Putamen (tissue), 1 donor: Measurements from ENCODE around the gene OBI1.

ENCODE experiments used
- DNase-seq: peaks from one replicate; pipeline ENCODE4 v3.0.0-alpha.2; 2016; ENCODE audit warnings: low spot score

Gene OBI1

DNA sequence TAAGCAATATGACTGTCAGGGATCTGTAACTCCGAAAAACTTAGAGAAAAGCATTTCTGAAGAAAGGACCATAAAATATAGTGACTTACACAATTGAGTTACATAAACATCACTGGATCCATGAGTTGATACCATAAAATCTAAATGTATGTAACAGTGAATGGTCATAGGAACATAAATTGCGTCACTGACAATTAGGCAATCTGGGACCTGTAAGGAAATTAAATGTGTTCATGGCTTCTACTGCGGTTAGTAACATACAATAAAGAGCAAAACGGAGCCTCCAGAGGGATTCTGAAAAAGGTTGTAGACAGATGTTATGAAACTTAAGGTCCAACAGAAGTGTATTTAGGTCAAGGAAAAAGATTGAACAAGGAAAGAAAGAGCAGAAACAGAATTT, 82.7 kb downstream of the OBI1 start:
- DNase-seq: no peak

DNA sequence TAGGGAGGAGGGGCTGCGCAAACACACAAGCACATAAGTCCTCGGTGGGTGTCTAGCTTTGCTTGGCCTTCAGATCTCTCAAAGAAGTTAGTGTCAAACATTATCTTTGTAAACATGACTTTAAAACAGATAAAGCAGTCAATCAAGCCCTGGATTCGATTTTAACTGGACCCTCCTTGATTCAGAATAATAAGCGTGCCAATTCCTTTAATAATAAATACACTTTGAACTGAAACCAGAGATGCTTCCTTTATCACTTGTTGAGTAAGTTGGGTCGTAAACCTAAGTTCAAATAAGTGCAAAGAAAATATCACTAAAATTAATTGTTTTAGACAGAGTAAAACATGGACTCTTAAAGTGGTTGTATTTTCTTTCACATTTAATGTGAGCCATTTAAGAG, 86.5 kb downstream of the OBI1 start:
- no peak for DNase-seq

DNA sequence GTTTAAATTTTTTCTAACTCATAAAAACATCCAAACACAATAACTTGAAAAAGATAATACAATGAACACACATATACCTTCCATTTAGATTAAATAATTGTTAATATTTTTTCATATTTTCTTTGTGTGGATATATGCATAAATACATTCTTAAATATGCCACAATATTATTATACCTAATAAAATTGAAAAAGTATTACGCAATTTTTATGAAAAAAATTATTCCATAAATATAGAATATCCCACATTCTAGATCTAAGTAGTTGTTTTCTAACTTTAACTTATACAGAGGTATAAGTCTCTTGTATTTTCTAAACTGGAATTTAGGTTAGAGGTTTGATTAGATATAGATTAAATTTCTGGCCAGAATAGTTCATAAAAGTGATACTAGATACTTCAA, 89.9 kb downstream of the OBI1 start:
- no peak for DNase-seq

DNA sequence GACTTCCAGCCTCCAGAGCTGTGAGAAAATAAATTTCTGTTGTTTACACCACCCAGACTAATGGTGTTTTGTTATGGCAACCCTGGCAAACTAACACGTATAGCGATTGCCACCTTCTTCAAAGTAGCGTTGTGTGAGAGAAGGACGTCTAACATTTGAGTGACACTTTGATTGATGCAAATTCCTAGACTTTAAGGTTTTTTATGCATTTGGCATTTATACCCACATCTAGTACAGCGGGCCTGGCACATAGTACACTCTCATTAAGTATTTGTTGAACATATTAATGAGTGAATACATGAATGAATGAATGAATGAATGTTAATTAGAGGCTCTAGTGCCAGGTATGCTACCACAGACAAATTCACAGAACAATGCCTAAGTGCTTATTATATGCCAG, 92.3 kb downstream of the OBI1 start:
- no peak for DNase-seq
